Sigmoid colon (tissue), 4 donors: ENCODE measurements around the gene HKDC1.

ENCODE experiments used
- CTCF ChIP-seq, 4 experiments: fragments of 450-650 bp in 3 of 4; fragments of 200-600 bp in 1 of 4; IDR thresholded peaks; one replicate each; pipeline ENCODE4 v1.5.1; 2016 to 2019; ENCODE audit warnings: antibody characterized with exemption in 4 of 4, mild to moderate bottlenecking in 3 of 4, moderate library complexity in 2 of 4
- POLR2A ChIP-seq, 2 donors: fragments of 450-650 bp; IDR thresholded peaks; one replicate each; pipeline ENCODE4 v1.6.1; 2016; ENCODE audit warnings: antibody characterized with exemption in 2 of 2, mild to moderate bottlenecking in 2 of 2, moderate library complexity in 2 of 2
- POLR2AphosphoS5 ChIP-seq, 4 donors: sonication (generic); formaldehyde crosslinking; IDR thresholded peaks; one replicate each; pipeline ENCODE4 v1.6.1; 2017; ENCODE audit warnings: antibody characterized with exemption in 4 of 4

GRCh38 chr10:69272624-69273023 is 52.5 kb downstream of the HKDC1 start:
- TF ChIP-seq CTCF (IDR thresholded peaks at IDR 0.05) (no peak), POLR2AphosphoS5 (IDR thresholded peaks at IDR 0.05) (no peak), POLR2A (IDR thresholded peaks at IDR 0.05) (no peak)
